ENCODE results near the gene UQCRH. TPM values are rescaled to one million over a fixed set of nuclear protein-coding genes. Genes with fewer than 3 reads are reported as not detected.

The UQCRH gene
- total RNA-seq, 2 donors from 2014 or later, result 375 to 400 TPM

DNA sequence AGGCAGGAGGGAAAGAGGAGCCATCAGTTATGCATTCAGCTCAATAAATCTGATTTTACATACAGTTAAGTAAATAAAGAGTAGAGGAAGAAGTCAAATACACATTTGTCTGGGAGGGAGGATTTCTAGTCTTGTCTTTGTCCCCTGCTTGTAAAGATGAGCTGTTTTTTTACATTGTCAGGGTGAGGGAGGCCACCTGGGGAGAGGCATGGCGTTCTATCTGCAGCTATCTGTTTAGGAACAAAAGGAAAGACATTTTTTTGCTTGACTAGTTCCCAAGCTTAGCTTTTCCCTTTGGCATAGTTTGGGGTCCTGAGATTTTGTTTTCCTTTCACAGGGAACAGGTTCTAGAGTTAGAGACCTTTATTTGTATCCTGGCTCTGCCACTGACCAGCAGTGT is 41.0 kb upstream of the UQCRH start:
- H3K27me3 Mint-ChIP-seq (ENCODE audit: insufficient read depth), result no peaks in the 10 kb centered on the region
- H3K4me1 ChIP-seq (ENCODE audit: control insufficient read depth, insufficient read depth, low read length), result peaks cover 14% of the 10 kb centered on the region
- no peaks in the 10 kb centered on the region for H3K9me3 ChIP-seq (ENCODE audit: control insufficient read depth, low read length)
- peak; percentile 71 for DNase-seq
- TF ChIP-seq, protein P1, sequence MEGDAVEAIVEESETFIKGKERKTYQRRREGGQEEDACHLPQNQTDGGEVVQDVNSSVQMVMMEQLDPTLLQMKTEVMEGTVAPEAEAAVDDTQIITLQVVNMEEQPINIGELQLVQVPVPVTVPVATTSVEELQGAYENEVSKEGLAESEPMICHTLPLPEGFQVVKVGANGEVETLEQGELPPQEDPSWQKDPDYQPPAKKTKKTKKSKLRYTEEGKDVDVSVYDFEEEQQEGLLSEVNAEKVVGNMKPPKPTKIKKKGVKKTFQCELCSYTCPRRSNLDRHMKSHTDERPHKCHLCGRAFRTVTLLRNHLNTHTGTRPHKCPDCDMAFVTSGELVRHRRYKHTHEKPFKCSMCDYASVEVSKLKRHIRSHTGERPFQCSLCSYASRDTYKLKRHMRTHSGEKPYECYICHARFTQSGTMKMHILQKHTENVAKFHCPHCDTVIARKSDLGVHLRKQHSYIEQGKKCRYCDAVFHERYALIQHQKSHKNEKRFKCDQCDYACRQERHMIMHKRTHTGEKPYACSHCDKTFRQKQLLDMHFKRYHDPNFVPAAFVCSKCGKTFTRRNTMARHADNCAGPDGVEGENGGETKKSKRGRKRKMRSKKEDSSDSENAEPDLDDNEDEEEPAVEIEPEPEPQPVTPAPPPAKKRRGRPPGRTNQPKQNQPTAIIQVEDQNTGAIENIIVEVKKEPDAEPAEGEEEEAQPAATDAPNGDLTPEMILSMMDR (conservative IDR thresholded peaks at IDR 0.05), result no peak
- peak overlapping the region; percentile 14 for H3K4me3 ChIP-seq (ENCODE audit: low read length)
- H3K36me3 Mint-ChIP-seq (ENCODE audit: low read depth), result peaks cover 70% of the 10 kb centered on the region
- H3K27ac ChIP-seq (ENCODE audit: low read depth, low read length), result peak overlapping the region; percentile 1
- peak overlapping the region; percentile 68 for H3K27ac Mint-ChIP-seq
- H3K36me3 ChIP-seq (ENCODE audit: control insufficient read depth, insufficient read depth, low read length), result peaks cover 77% of the 10 kb centered on the region
- H3K27me3 ChIP-seq (ENCODE audit: control insufficient read depth, insufficient read depth, low read length, poor library complexity, severe bottlenecking), result no peaks in the 10 kb centered on the region
- peaks cover 26% of the 10 kb centered on the region for H3K4me1 Mint-ChIP-seq
- peak overlapping the region; percentile 38 for H3K9ac ChIP-seq (ENCODE audit: extremely low read depth, low read length, poor library complexity, severe bottlenecking)
- 20 to 28% methylated on average over 1 of the region's 1 CpG for WGBS, 2 experiments (ENCODE audit: insufficient coverage in 1 of 2, insufficient read length in 1 of 2)
- no peaks in the 10 kb centered on the region for H3K9me3 Mint-ChIP-seq
- H3K4me3 Mint-ChIP-seq, result no peak overlapping the region

DNA sequence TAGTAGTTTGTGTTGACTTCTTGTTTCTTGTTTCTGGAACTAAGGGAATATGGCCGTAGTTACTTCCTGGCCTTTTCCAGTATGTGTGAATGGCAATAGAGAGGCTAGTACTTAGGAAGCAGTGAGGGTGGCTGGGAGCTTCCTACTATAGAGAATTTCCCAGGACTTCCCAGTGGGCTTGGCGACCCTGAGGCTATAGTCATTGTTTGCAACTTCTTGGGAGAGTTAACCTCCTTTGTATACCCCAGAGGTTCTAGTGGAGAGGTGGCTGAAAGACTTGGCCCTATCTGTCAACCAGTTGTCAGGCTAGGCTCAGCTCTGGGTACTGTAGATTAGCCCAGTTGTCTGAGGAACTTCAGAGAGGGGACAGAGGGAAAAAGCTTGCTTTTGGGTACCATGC is 40.4 kb upstream of the UQCRH start:
- peaks cover 72% of the 10 kb centered on the region for H3K36me3 Mint-ChIP-seq (ENCODE audit: low read depth)

DNA sequence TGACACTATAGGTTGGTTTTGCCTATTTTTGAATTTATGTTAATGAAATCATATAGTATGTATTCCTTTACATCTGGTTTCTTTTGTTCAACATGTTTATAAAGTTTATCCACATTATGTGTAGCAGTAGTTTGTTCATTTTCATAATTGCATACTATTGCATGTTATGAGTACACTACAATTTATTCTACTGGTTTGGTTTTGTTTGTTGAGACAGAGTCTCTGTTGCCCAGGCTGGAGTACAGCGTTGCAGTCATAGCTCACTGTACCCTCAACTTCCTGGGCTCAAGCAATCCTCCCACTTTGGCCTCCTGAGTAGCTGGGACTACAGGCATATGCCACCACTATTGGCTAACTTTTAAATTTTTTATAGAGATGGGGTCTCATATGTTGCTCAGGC is 34.9 kb upstream of the UQCRH start:
- no peak for DNase-seq
- WGBS, 2 experiments (ENCODE audit: insufficient coverage in 1 of 2, insufficient read length in 1 of 2), result 80 to 95% methylated on average over 1 of the region's 1 CpG
- peaks cover 3% of the 10 kb centered on the region for H3K4me1 ChIP-seq (ENCODE audit: control insufficient read depth, insufficient read depth, low read length)
- no peak overlapping the region for H3K4me3 ChIP-seq (ENCODE audit: low read length)
- H3K27me3 Mint-ChIP-seq (ENCODE audit: insufficient read depth), result no peaks in the 10 kb centered on the region
- no peak overlapping the region for H3K4me3 Mint-ChIP-seq
- H3K9me3 Mint-ChIP-seq, result no peaks in the 10 kb centered on the region
- peaks cover 90% of the 10 kb centered on the region for H3K36me3 ChIP-seq (ENCODE audit: control insufficient read depth, insufficient read depth, low read length)
- H3K9me3 ChIP-seq (ENCODE audit: control insufficient read depth, low read length), result no peaks in the 10 kb centered on the region
- TF ChIP-seq, protein P1 (conservative IDR thresholded peaks at IDR 0.05), result no peak
- H3K27me3 ChIP-seq (ENCODE audit: control insufficient read depth, insufficient read depth, low read length, poor library complexity, severe bottlenecking), result no peaks in the 10 kb centered on the region
- peaks cover 7% of the 10 kb centered on the region for H3K4me1 Mint-ChIP-seq
- H3K27ac Mint-ChIP-seq, result no peak overlapping the region
- peaks cover 78% of the 10 kb centered on the region for H3K36me3 Mint-ChIP-seq (ENCODE audit: low read depth)
- H3K27ac ChIP-seq (ENCODE audit: low read depth, low read length), result no peak overlapping the region
- no peak overlapping the region for H3K9ac ChIP-seq (ENCODE audit: extremely low read depth, low read length, poor library complexity, severe bottlenecking)

More for the DNA sequence above, 40.4 kb upstream of the UQCRH start:
- Mint-ChIP-seq H3K4me3 (no peak overlapping the region), H3K9me3 (no peaks in the 10 kb centered on the region), H3K27me3 (ENCODE audit: insufficient read depth) (no peaks in the 10 kb centered on the region), H3K27ac (peak overlapping the region; percentile 68), H3K4me1 (peaks cover 26% of the 10 kb centered on the region)
- peak overlapping the region; percentile 14 for H3K4me3 ChIP-seq (ENCODE audit: low read length)
- H3K9ac ChIP-seq (ENCODE audit: extremely low read depth, low read length, poor library complexity, severe bottlenecking), result peak overlapping the region; percentile 38
- no peaks in the 10 kb centered on the region for H3K27me3 ChIP-seq (ENCODE audit: control insufficient read depth, insufficient read depth, low read length, poor library complexity, severe bottlenecking)
- H3K9me3 ChIP-seq (ENCODE audit: control insufficient read depth, low read length), result no peaks in the 10 kb centered on the region
- H3K36me3 ChIP-seq (ENCODE audit: control insufficient read depth, insufficient read depth, low read length), result peaks cover 79% of the 10 kb centered on the region
- WGBS, 2 experiments (ENCODE audit: insufficient coverage in 1 of 2, insufficient read length in 1 of 2), result 80 to 92% methylated on average over 1 to 2 of the region's 2 CpGs
- peaks cover 14% of the 10 kb centered on the region for H3K4me1 ChIP-seq (ENCODE audit: control insufficient read depth, insufficient read depth, low read length)
- TF ChIP-seq, protein P1 (conservative IDR thresholded peaks at IDR 0.05), result no peak
- H3K27ac ChIP-seq (ENCODE audit: low read depth, low read length), result no peak overlapping the region
- no peak for DNase-seq

Data from endodermal cell (in vitro differentiated cells).